Smooth muscle cell (in vitro differentiated cells): ENCODE results near the gene NAV2. TPM values are rescaled to one million over a fixed set of nuclear protein-coding genes. Genes with fewer than 3 reads are reported as not detected.

Experiments used
- DNase-seq: peaks from one replicate; lab custom pipeline; 2025; ENCODE audit not compliant: unreplicated experiment; lab: John Stamatoyannopoulos, UW
- H2AFZ ChIP-seq: fragments of 200-600 bp; sonication (generic); 2 replicates; pipeline ENCODE4 v1.6.0; 2016; ENCODE audit warnings: antibody characterized with exemption, low read depth, mild to moderate bottlenecking
- H3F3A ChIP-seq: fragments of 200-600 bp; sonication (generic); 2 replicates; pipeline ENCODE4 v1.6.0; 2017; ENCODE audit warnings: antibody characterized with exemption, low read depth
- H3K27ac ChIP-seq: fragments of 200-600 bp; sonication (generic); 2 replicates; pipeline ENCODE4 v1.5.1; 2016; ENCODE audit warnings: low read depth, mild to moderate bottlenecking
- H3K27me3 ChIP-seq: fragments of 200-600 bp; sonication (generic); 2 replicates; pipeline ENCODE4 v1.6.1; 2016; ENCODE audit warnings: low read depth, mild to moderate bottlenecking
- H3K36me3 ChIP-seq: fragments of 200-600 bp; sonication (generic); 2 replicates; pipeline ENCODE4 v1.5.1; 2016; ENCODE audit warnings: low read depth
- H3K4me1 ChIP-seq: fragments of 200-600 bp; sonication (generic); 2 replicates; pipeline ENCODE4 v1.5.1; 2016; ENCODE audit warnings: low read depth
- H3K4me2 ChIP-seq: fragments of 200-600 bp; sonication (generic); 2 replicates; pipeline ENCODE4 v1.6.0; 2016; ENCODE audit warnings: mild to moderate bottlenecking
- H3K4me3 ChIP-seq: fragments of 200-600 bp; sonication (generic); 2 replicates; pipeline ENCODE4 v1.5.1; 2016; ENCODE audit warnings: mild to moderate bottlenecking
- H3K79me2 ChIP-seq: fragments of 200-600 bp; sonication (generic); 2 replicates; pipeline ENCODE4 v1.6.0; 2016; ENCODE audit warnings: low read depth, mild to moderate bottlenecking
- H3K9ac ChIP-seq: fragments of 200-600 bp; sonication (generic); 2 replicates; pipeline ENCODE4 v1.6.0; 2016; ENCODE audit warnings: low read depth
- H3K9me3 ChIP-seq: fragments of 200-600 bp; sonication (generic); replicated peaks from 2 replicates; pipeline ENCODE4 v1.5.1; 2016; ENCODE audit warnings: low read depth
- H4K20me1 ChIP-seq: fragments of 200-600 bp; sonication (generic); 2 replicates; pipeline ENCODE4 v1.6.0; 2016; ENCODE audit warnings: low read depth
- WGBS: methylation state at CpG from one replicate; pipeline ENCODE4 v1.1.7; 2016; ENCODE audit warnings: low lambda C conversion rate; 5-methylcytosine and 5-hydroxymethylcytosine counted together
- polyA plus RNA-seq: library from polyadenylated mRNA; unstranded; fragments of >200 nt; fragmentation: Nextera tagmentation; extraction: Ambion mirVana; gene quantifications from 2 replicates; pipeline ENCODE4 v1.2.1, GENCODE V29; 2016
- total RNA-seq: library from RNA; depleted of rRNA; stranded (reverse); fragments of >200 nt; gene quantifications from 2 replicates; pipeline ENCODE4 v1.2.3, GENCODE V29; 2014
- TF ChIP-seq, protein P1 (sequence below): fragments of 200-600 bp; sonication (generic); IDR thresholded peaks from 2 replicates; pipeline ENCODE4 v1.5.1; 2017; ENCODE audit warnings: borderline replicate concordance, mild to moderate bottlenecking, antibody characterized with exemption; ENCODE audit not compliant: insufficient read depth, poor library complexity, severe bottlenecking

The NAV2 gene
- total and polyA plus RNA-seq, 2 experiments from 2014 or later = 14.1 to 67.5 TPM

GRCh38 chr11:19866521-19866920 lies 153.9 kb downstream of the NAV2 start:
- Histone ChIP-seq H3K4me2 (no peak overlapping the region), H3K9ac (no peak overlapping the region), H3K27ac (no peak overlapping the region), H3K36me3 (no peaks in the 10 kb centered on the region), H3K4me3 (no peak overlapping the region), H3K79me2 (no peaks in the 10 kb centered on the region), H2AFZ (no peak overlapping the region), H3F3A (no peaks in the 10 kb centered on the region), H3K27me3 (no peaks in the 10 kb centered on the region), H4K20me1 (no peaks in the 10 kb centered on the region), H3K4me1 (peaks cover 15% of the 10 kb centered on the region), H3K9me3 (no peaks in the 10 kb centered on the region)
- 98% methylated on average over 4 of the region's 4 CpGs for WGBS
- no peak for DNase-seq
- TF ChIP-seq, protein P1, sequence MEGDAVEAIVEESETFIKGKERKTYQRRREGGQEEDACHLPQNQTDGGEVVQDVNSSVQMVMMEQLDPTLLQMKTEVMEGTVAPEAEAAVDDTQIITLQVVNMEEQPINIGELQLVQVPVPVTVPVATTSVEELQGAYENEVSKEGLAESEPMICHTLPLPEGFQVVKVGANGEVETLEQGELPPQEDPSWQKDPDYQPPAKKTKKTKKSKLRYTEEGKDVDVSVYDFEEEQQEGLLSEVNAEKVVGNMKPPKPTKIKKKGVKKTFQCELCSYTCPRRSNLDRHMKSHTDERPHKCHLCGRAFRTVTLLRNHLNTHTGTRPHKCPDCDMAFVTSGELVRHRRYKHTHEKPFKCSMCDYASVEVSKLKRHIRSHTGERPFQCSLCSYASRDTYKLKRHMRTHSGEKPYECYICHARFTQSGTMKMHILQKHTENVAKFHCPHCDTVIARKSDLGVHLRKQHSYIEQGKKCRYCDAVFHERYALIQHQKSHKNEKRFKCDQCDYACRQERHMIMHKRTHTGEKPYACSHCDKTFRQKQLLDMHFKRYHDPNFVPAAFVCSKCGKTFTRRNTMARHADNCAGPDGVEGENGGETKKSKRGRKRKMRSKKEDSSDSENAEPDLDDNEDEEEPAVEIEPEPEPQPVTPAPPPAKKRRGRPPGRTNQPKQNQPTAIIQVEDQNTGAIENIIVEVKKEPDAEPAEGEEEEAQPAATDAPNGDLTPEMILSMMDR = no peak

- Histone ChIP-seq H3K4me3 (no peak overlapping the region), H3K4me1 (peaks cover 15% of the 10 kb centered on the region), H3K9ac (no peak overlapping the region), H3K27ac (no peak overlapping the region), H3K9me3 (no peaks in the 10 kb centered on the region), H4K20me1 (no peaks in the 10 kb centered on the region), H3K79me2 (no peaks in the 10 kb centered on the region), H3K4me2 (no peak overlapping the region), H3K27me3 (no peaks in the 10 kb centered on the region), H3K36me3 (no peaks in the 10 kb centered on the region), H2AFZ (no peak overlapping the region), H3F3A (no peaks in the 10 kb centered on the region)
- 93% methylated on average over 1 of the region's 1 CpG for WGBS
- TF ChIP-seq, protein P1 = no peak
- DNase-seq = no peak
These were observed 154.4 kb downstream of the NAV2 start for GRCh38 chr11:19867064-19867463.

- 83% methylated on average over 6 of the region's 6 CpGs for WGBS
- Histone ChIP-seq H4K20me1 (no peaks in the 10 kb centered on the region), H3K4me3 (no peak overlapping the region), H3K79me2 (no peaks in the 10 kb centered on the region), H3K9ac (no peak overlapping the region), H3K4me1 (peaks cover 15% of the 10 kb centered on the region), H3K9me3 (no peaks in the 10 kb centered on the region), H3F3A (no peaks in the 10 kb centered on the region), H3K27me3 (no peaks in the 10 kb centered on the region), H3K4me2 (no peak overlapping the region), H3K27ac (no peak overlapping the region), H3K36me3 (no peaks in the 10 kb centered on the region), H2AFZ (no peak overlapping the region)
- DNase-seq = no peak
- TF ChIP-seq, protein P1 = no peak
These were observed 155.7 kb downstream of the NAV2 start for GRCh38 chr11:19868281-19868821.

- no peaks in the 10 kb centered on the region for H4K20me1 ChIP-seq
- TF ChIP-seq, protein P1 = no peak
- H3K79me2 ChIP-seq = no peaks in the 10 kb centered on the region
- H3K4me3 ChIP-seq = no peak overlapping the region
- H3K4me2 ChIP-seq = no peak overlapping the region
- H3K9ac ChIP-seq = no peak overlapping the region
- H3K27ac ChIP-seq = no peak overlapping the region
- no peak overlapping the region for H2AFZ ChIP-seq
- peaks cover 20% of the 10 kb centered on the region for H3K4me1 ChIP-seq
- DNase-seq = no peak
- H3K9me3 ChIP-seq = no peaks in the 10 kb centered on the region
- 86% methylated on average over 2 of the region's 2 CpGs for WGBS
- no peaks in the 10 kb centered on the region for H3F3A ChIP-seq
- no peaks in the 10 kb centered on the region for H3K27me3 ChIP-seq
- H3K36me3 ChIP-seq = no peaks in the 10 kb centered on the region
These were observed 156.2 kb downstream of the NAV2 start for GRCh38 chr11:19868871-19869270.
